Keratinocyte (primary cell): ENCODE measurements around the gene PKNOX2. TPM values are rescaled to one million over a fixed set of nuclear protein-coding genes. Genes with fewer than 3 reads are reported as not detected.

Source experiments
- DNase-seq: peaks from one replicate; pipeline ENCODE4 v3.0.0-alpha.2; 2011; ENCODE audit warnings: low read depth, missing footprints, low spot score
- FAIRE-seq: peaks from 2 replicates; lab custom pipeline; 2011; peaks lifted over from hg19 to GRCh38; lab: Jason Lieb, UNC
- H2AFZ ChIP-seq: 2 replicates; pipeline ENCODE4 v1.6.0; 2012; ENCODE audit warnings: low read length, control low read depth, inconsistent platforms; ENCODE audit not compliant: control insufficient read depth
- H3K27ac ChIP-seq: 2 replicates; pipeline ENCODE4 v1.5.1; 2011; ENCODE audit warnings: low read length; ENCODE audit not compliant: control insufficient read depth, insufficient read depth
- H3K27me3 ChIP-seq: 3 replicates; pipeline ENCODE4 v1.6.0; 2011; ENCODE audit warnings: low read length; ENCODE audit not compliant: control insufficient read depth, insufficient read depth; ENCODE audit errors: extremely low read depth
- H3K36me3 ChIP-seq, 2 experiments: 2 replicates in 1 of 2; 3 replicates in 1 of 2; pipeline ENCODE4 v1.5.1; 2011; ENCODE audit warnings: low read length in 2 of 2, mild to moderate bottlenecking in 1 of 2; ENCODE audit not compliant: control insufficient read depth in 2 of 2, insufficient read depth in 2 of 2; ENCODE audit errors: extremely low read depth in 1 of 2
- H3K4me1 ChIP-seq: 3 replicates; pipeline ENCODE4 v1.5.1; 2011; ENCODE audit warnings: low read length; ENCODE audit not compliant: control insufficient read depth, insufficient read depth; ENCODE audit errors: extremely low read depth
- H3K4me2 ChIP-seq: 3 replicates; pipeline ENCODE4 v1.6.0; 2011; ENCODE audit warnings: low read depth, low read length; ENCODE audit not compliant: control insufficient read depth, insufficient read depth; ENCODE audit errors: extremely low read depth
- H3K4me3 ChIP-seq, 3 experiments: fragments of 200-600 bp in 1 of 3; sonication (generic) in 1 of 3; 2 replicates in 2 of 3; 3 replicates in 1 of 3; pipeline ENCODE4 v1.5.1; 2011 to 2016; ENCODE audit warnings: low read length in 3 of 3, mild to moderate bottlenecking in 3 of 3, control low read depth in 2 of 3, inconsistent platforms in 1 of 3, low read depth in 1 of 3, mixed read lengths in 1 of 3, mixed run types in 1 of 3, moderate library complexity in 1 of 3; ENCODE audit not compliant: control insufficient read depth in 2 of 3, insufficient read depth in 2 of 3; ENCODE audit errors: extremely low read depth in 1 of 3
- H3K79me2 ChIP-seq: 2 replicates; pipeline ENCODE4 v1.6.0; 2012; ENCODE audit warnings: low read length; ENCODE audit not compliant: control insufficient read depth, insufficient read depth
- H3K9ac ChIP-seq: 3 replicates; pipeline ENCODE4 v1.6.0; 2011; ENCODE audit warnings: low read length; ENCODE audit not compliant: control insufficient read depth, insufficient read depth; ENCODE audit errors: extremely low read depth
- H3K9me1 ChIP-seq: 3 replicates; pipeline ENCODE4 v1.6.0; 2011; ENCODE audit warnings: low read length; ENCODE audit not compliant: control insufficient read depth, insufficient read depth; ENCODE audit errors: extremely low read depth
- H3K9me3 ChIP-seq: 2 replicates; pipeline ENCODE4 v1.5.1; 2012; ENCODE audit warnings: low read depth, low read length; ENCODE audit not compliant: control insufficient read depth
- H4K20me1 ChIP-seq: 3 replicates; pipeline ENCODE4 v1.6.0; 2011; ENCODE audit warnings: low read length; ENCODE audit not compliant: control insufficient read depth, insufficient read depth; ENCODE audit errors: extremely low read depth
- EZH2 ChIP-seq: IDR thresholded peaks from one replicate; pipeline ENCODE4 v1.6.1; 2012; ENCODE audit warnings: inconsistent platforms, mild to moderate bottlenecking, low read length, moderate library complexity
- dilution Hi-C: fragments of 300-500 bp; cut with MboI; formaldehyde crosslinking; loops from one replicate; pipeline ENCODE4 v1.7.0; 2020; ENCODE audit warnings: low sequenced_read_pairs; ENCODE audit not compliant: extremely low pct_ligation_motif_present
- polyA plus RNA-seq, 5 experiments: library from polyadenylated mRNA; depleted of rRNA in 3 of 5; stranded (reverse) in 3 of 5; stranded (forward) in 1 of 5; unstranded in 1 of 5; fragments of >200 nt; gene quantifications; 1 replicate in 1 of 5; 2 replicates in 3 of 5; 3 replicates in 1 of 5; pipeline versions ENCODE4 v1.2.1 to v1.2.3, GENCODE V29; 2011 to 2012; ENCODE audit warnings: missing spikeins in 2 of 5, low read depth in 1 of 5, low replicate concordance in 1 of 5
- TF ChIP-seq, protein P1 (sequence below), 3 experiments: IDR thresholded peaks in 1 of 3; conservative IDR thresholded peaks in 1 of 3; optimal IDR thresholded peaks in 1 of 3; 2 replicates in 2 of 3; 3 replicates in 1 of 3; pipeline versions ENCODE3 to v1.5.1; 2011; ENCODE audit warnings: low read length in 3 of 3, mild to moderate bottlenecking in 3 of 3, moderate library complexity in 2 of 3, control low read depth in 1 of 3, inconsistent platforms in 1 of 3; ENCODE audit not compliant: insufficient read depth in 2 of 3; ENCODE audit errors: extremely low read depth in 1 of 3

The PKNOX2 gene
- polyA plus RNA-seq, 1 donor (not counting 4 experiments of a cell fraction or from before 2014, with no cell fraction given): 0.05 TPM

DNA sequence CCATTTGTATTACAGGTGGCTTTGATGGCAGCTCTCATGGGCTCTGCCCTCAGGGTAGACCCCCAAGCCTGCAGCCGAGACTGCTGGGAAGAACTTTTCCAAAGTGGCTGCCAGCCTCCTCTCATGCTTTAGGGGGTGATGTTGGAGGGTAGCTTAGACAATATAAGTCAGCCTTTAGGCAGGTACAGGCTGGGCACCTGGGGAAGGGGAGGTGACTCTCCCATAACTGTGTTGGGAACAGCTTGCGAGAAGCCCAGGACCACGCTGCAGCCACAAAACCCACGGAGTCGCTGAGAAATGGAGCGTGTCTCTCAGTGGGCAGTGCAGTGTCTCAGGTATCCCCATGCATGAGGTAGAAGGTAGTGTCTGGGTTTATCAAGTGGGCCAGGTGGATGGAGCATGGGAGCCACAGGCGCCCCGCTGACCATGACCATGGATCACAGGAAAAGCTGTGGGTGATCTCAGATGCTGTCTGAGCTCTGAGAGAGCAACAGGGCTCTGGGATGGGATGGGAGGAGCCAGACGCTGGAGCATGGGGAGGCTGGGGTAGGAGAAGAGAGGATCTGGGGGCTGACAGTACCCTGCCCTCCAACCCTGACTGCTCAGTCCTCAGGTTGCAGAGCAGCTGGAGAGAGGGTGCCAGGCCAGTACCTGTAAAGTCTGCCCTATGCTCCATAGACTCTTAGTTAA is 216.3 kb downstream of the PKNOX2 start:
- FAIRE-seq (no peak), DNase-seq (no peak)
- dilution Hi-C loops: no loop called here

DNA sequence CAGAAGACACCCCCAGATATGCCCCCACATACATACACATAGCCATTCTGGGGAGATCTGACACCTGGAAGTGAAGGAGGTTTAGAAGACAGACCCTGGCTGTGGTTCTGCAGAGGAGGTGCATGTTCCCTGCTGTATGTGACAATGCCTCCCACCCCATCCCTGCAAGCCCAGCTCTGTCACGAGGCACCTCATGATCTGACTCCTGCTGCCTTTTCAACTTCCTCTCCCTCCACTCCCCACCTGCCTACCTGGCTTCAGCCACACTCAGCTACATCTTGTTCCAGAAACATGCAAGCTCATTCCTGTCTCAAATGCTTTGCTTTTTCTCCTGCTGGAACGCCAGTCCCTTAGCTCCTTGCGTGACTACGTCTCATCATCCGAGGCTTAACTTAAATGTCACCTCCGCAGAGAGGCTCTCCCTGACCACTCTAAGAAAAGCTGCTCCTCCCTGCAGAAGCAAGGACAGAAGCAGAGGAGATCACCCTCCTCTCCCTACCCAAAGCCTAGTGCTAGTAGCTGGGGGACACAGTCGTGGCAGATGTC is 217.0 kb downstream of the PKNOX2 start:
- no peak overlapping the region for H3K4me3 ChIP-seq
- H3K27ac ChIP-seq: no peak overlapping the region
- H3K9me3 ChIP-seq: no peaks in the 10 kb centered on the region
- dilution Hi-C loops: no loop called here
- H3K9me1 ChIP-seq: no peaks in the 10 kb centered on the region
- H3K4me2 ChIP-seq: no peak overlapping the region
- H3K27me3 ChIP-seq: peaks cover 36% of the 10 kb centered on the region
- no peak overlapping the region for H3K9ac ChIP-seq
- no peaks in the 10 kb centered on the region for H3K79me2 ChIP-seq
- FAIRE-seq: no peak
- H4K20me1 ChIP-seq: no peaks in the 10 kb centered on the region
- DNase-seq: no peak
- no peaks in the 10 kb centered on the region for H3K36me3 ChIP-seq
- peak; percentile 10 for TF ChIP-seq EZH2
- TF ChIP-seq, protein P1, sequence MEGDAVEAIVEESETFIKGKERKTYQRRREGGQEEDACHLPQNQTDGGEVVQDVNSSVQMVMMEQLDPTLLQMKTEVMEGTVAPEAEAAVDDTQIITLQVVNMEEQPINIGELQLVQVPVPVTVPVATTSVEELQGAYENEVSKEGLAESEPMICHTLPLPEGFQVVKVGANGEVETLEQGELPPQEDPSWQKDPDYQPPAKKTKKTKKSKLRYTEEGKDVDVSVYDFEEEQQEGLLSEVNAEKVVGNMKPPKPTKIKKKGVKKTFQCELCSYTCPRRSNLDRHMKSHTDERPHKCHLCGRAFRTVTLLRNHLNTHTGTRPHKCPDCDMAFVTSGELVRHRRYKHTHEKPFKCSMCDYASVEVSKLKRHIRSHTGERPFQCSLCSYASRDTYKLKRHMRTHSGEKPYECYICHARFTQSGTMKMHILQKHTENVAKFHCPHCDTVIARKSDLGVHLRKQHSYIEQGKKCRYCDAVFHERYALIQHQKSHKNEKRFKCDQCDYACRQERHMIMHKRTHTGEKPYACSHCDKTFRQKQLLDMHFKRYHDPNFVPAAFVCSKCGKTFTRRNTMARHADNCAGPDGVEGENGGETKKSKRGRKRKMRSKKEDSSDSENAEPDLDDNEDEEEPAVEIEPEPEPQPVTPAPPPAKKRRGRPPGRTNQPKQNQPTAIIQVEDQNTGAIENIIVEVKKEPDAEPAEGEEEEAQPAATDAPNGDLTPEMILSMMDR (optimal IDR thresholded peaks at IDR 0.05 in 1 of 3, IDR thresholded peaks at IDR 0.05 in 1 of 3, conservative IDR thresholded peaks at IDR 0.05 in 1 of 3; ENCODE audit: extremely low read depth in 1 of 3, insufficient read depth in 2 of 3, low read length in 3 of 3): no peak
- no peak overlapping the region for H2AFZ ChIP-seq
- no peaks in the 10 kb centered on the region for H3K4me1 ChIP-seq

More for the DNA sequence above, 216.3 kb downstream of the PKNOX2 start:
- Histone ChIP-seq H3K4me2 (no peak overlapping the region), H3K79me2 (no peaks in the 10 kb centered on the region), H3K36me3 (no peaks in the 10 kb centered on the region), H3K27me3 (peaks cover 42% of the 10 kb centered on the region), H3K27ac (no peak overlapping the region), H3K4me1 (no peaks in the 10 kb centered on the region), H3K9me1 (no peaks in the 10 kb centered on the region), H3K4me3 (no peak overlapping the region), H3K9me3 (no peaks in the 10 kb centered on the region), H2AFZ (no peak overlapping the region), H4K20me1 (no peaks in the 10 kb centered on the region), H3K9ac (no peak overlapping the region)
- no peak for TF ChIP-seq EZH2
- TF ChIP-seq, protein P1 (optimal IDR thresholded peaks at IDR 0.05 in 1 of 3, IDR thresholded peaks at IDR 0.05 in 1 of 3, conservative IDR thresholded peaks at IDR 0.05 in 1 of 3; ENCODE audit: extremely low read depth in 1 of 3, insufficient read depth in 2 of 3, low read length in 3 of 3): no peak
